MM.1S (cell line): ENCODE measurements around the gene DCLK2.
"Not testable (repeated sequence)": the region's sequence is repeated elsewhere in the genome, so short reads cannot be mapped to it uniquely, and the experiment has no call there.

Experiments
- CTCF ChIP-seq: fragments of 300-600 bp; sonication (generic); IDR thresholded peaks from 2 replicates; pipeline ENCODE4 v1.5.1; 2016; ENCODE audit warnings: antibody characterized with exemption, low read length, mixed read lengths
- EZH2 ChIP-seq: fragments of 300-600 bp; sonication (generic); optimal IDR thresholded peaks from 2 replicates; pipeline ENCODE3; 2017; ENCODE audit warnings: low read depth, mild to moderate bottlenecking, antibody characterized with exemption, low read length, mixed read lengths

GRCh38 chr4:150162020-150162419 is 83.8 kb downstream of the DCLK2 start:
- not testable (repeated sequence) for TF ChIP-seq CTCF, EZH2
